Activated effector memory CD4-positive, alpha-beta T cell treated with anti-CD3 and anti-CD28 coated beads, Interleukin-2, amount 50 U/mL, for 16 hours (primary cell): ENCODE data around the gene MBD4.
"Not testable (repeated sequence)": the region's sequence is repeated elsewhere in the genome, so short reads cannot be mapped to it uniquely, and the experiment has no call there.

Experiments
- DNase-seq: peaks from one replicate; pipeline ENCODE4 v3.0.0-alpha.2; 2020

MBD4 gene

GRCh38 chr3:129403450-129403849 is 36.3 kb downstream of the MBD4 start:
- no peak for DNase-seq

- no peak for DNase-seq
These were observed 37.1 kb downstream of the MBD4 start for GRCh38 chr3:129402616-129403015.

GRCh38 chr3:129402210-129402609 is 37.5 kb downstream of the MBD4 start:
- no peak for DNase-seq

GRCh38 chr3:129399895-129400357 is 39.8 kb downstream of the MBD4 start:
- no peak for DNase-seq

- peak; percentile 90 for DNase-seq
These were observed 40.4 kb downstream of the MBD4 start for GRCh38 chr3:129399145-129399894.

- peak; percentile 69 for DNase-seq
These were observed 41.0 kb downstream of the MBD4 start for GRCh38 chr3:129398803-129399144.

- not testable (repeated sequence) for DNase-seq
These were observed 45.8 kb downstream of the MBD4 start for GRCh38 chr3:129393760-129394564.

- no peak for DNase-seq
These were observed 46.5 kb downstream of the MBD4 start for GRCh38 chr3:129393271-129393670.

GRCh38 chr3:129392106-129392887 is 47.5 kb downstream of the MBD4 start:
- DNase-seq: not testable (repeated sequence)

- not testable (repeated sequence) for DNase-seq
These were observed 48.2 kb downstream of the MBD4 start for GRCh38 chr3:129391583-129391982.

GRCh38 chr3:129389572-129389937 is 50.2 kb downstream of the MBD4 start:
- DNase-seq: no peak

GRCh38 chr3:129388791-129389571 is 50.8 kb downstream of the MBD4 start:
- DNase-seq: not testable (repeated sequence)

GRCh38 chr3:129387487-129387886 is 52.3 kb downstream of the MBD4 start:
- DNase-seq: no peak

- no peak for DNase-seq
These were observed 52.8 kb downstream of the MBD4 start for GRCh38 chr3:129386984-129387383.

- not testable (repeated sequence) for DNase-seq
These were observed 54.2 kb downstream of the MBD4 start for GRCh38 chr3:129385507-129385906.

GRCh38 chr3:129384594-129385323 is 55.0 kb downstream of the MBD4 start:
- DNase-seq: no peak

GRCh38 chr3:129384103-129384502 is 55.6 kb downstream of the MBD4 start:
- not testable (repeated sequence) for DNase-seq

- peak; percentile 70 for DNase-seq
These were observed 56.4 kb downstream of the MBD4 start for GRCh38 chr3:129383292-129383860.

- no peak for DNase-seq
These were observed 57.4 kb downstream of the MBD4 start for GRCh38 chr3:129382366-129382765.
